ENCODE data around the gene MDM4. TPM values are rescaled to one million over a fixed set of nuclear protein-coding genes. Genes with fewer than 3 reads are reported as not detected.

Gene MDM4
- total RNA-seq, 2 donors from 2014 or later: 38.0 to 66.9 TPM

GRCh38 chr1:204592246-204592948 is 76.2 kb downstream of the MDM4 start:
- intact Hi-C loops (cut with DNase I): no loop called here
- H3K27ac ChIP-seq: no peak overlapping the region
- H3K4me1 ChIP-seq (replicated peaks): no peaks in the 10 kb centered on the region
- H3K9me3 ChIP-seq: no peaks in the 10 kb centered on the region
- H3K4me3 ChIP-seq: no peak overlapping the region
- H3K27me3 ChIP-seq (replicated peaks; ENCODE audit: insufficient read depth): no peaks in the 10 kb centered on the region
- TF ChIP-seq, protein P1, sequence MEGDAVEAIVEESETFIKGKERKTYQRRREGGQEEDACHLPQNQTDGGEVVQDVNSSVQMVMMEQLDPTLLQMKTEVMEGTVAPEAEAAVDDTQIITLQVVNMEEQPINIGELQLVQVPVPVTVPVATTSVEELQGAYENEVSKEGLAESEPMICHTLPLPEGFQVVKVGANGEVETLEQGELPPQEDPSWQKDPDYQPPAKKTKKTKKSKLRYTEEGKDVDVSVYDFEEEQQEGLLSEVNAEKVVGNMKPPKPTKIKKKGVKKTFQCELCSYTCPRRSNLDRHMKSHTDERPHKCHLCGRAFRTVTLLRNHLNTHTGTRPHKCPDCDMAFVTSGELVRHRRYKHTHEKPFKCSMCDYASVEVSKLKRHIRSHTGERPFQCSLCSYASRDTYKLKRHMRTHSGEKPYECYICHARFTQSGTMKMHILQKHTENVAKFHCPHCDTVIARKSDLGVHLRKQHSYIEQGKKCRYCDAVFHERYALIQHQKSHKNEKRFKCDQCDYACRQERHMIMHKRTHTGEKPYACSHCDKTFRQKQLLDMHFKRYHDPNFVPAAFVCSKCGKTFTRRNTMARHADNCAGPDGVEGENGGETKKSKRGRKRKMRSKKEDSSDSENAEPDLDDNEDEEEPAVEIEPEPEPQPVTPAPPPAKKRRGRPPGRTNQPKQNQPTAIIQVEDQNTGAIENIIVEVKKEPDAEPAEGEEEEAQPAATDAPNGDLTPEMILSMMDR (IDR thresholded peaks at IDR 0.05): no peak
- TF ChIP-seq POLR2A (IDR thresholded peaks at IDR 0.05): no peak
- no peak for TF ChIP-seq POLR2AphosphoS5 (IDR thresholded peaks at IDR 0.05)
- no peaks in the 10 kb centered on the region for H3K36me3 ChIP-seq
- 42% methylated on average over 10 of the region's 10 CpGs for WGBS
- DNase-seq (ENCODE audit: low spot score): no peak

DNA sequence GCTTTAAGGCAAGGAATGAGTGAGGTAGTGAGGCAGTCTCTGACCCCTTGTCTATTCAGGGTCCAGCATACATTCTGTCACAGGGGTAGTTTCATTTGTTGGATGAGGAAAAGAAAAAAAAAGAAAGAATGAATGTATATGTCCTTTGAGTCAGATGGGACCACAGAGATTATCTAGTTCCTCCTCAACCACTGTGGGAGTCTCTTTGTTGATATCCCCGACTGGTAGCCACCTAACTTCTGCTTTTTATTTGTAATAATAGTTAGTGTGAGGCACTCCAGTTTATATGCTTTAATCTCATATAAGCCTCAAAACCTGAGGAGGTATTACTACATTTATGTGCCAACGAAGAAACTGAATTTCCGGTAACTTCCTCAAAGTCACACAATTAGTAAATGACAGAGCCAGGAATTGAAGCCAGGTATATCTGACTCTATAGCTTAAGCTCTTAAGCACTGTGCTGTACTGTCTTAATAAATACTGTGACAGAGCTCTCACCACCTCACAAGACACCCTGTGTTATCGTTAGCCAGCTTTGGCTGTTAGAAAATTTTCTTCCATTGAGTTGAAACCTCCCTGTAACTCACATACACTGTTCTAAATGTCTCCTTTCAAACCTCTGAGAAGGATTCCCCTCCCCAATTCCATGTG is 82.2 kb downstream of the MDM4 start:
- Histone ChIP-seq H3K4me1 (replicated peaks) (no peaks in the 10 kb centered on the region), H3K27me3 (replicated peaks; ENCODE audit: insufficient read depth) (no peaks in the 10 kb centered on the region), H3K4me3 (no peak overlapping the region), H3K27ac (no peak overlapping the region), H3K36me3 (no peaks in the 10 kb centered on the region), H3K9me3 (no peaks in the 10 kb centered on the region)
- 73% methylated on average over 4 of the region's 4 CpGs for WGBS
- DNase-seq (ENCODE audit: low spot score): no peak
- TF ChIP-seq POLR2A (IDR thresholded peaks at IDR 0.05): no peak
- TF ChIP-seq, protein P1 (IDR thresholded peaks at IDR 0.05): no peak
- TF ChIP-seq POLR2AphosphoS5 (IDR thresholded peaks at IDR 0.05): no peak
- intact Hi-C loops (cut with DNase I): no loop called here

DNA sequence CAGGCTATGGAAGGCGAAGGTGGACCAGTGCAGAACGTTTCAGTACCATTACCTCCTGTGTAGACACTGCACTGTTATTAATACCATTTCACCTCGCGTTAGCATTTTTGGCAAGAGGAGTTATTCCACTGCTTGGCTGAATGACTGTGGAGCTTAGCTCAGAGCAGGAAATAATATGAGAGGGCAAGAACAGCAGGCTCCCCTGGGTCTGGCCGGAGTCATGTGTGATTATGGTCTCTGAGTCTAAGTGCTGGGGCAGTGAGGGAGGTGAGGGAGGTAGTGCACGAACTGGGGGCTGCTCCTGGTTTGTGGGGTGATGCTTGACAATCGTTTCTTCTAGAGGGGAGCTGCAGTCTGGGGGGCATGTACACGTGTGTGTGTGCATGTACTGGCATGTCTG is 82.9 kb downstream of the MDM4 start:
- no peak overlapping the region for H3K27ac ChIP-seq
- H3K36me3 ChIP-seq: no peaks in the 10 kb centered on the region
- TF ChIP-seq POLR2A (IDR thresholded peaks at IDR 0.05) (no peak), POLR2AphosphoS5 (IDR thresholded peaks at IDR 0.05) (no peak)
- TF ChIP-seq, protein P1 (IDR thresholded peaks at IDR 0.05): no peak
- WGBS: 64% methylated on average over 8 of the region's 8 CpGs
- H3K27me3 ChIP-seq (replicated peaks; ENCODE audit: insufficient read depth): no peaks in the 10 kb centered on the region
- no peaks in the 10 kb centered on the region for H3K4me1 ChIP-seq (replicated peaks)
- no peak for DNase-seq (ENCODE audit: low spot score)
- H3K9me3 ChIP-seq: no peaks in the 10 kb centered on the region
- H3K4me3 ChIP-seq: no peak overlapping the region
- intact Hi-C loops (cut with DNase I): no loop called here

DNA sequence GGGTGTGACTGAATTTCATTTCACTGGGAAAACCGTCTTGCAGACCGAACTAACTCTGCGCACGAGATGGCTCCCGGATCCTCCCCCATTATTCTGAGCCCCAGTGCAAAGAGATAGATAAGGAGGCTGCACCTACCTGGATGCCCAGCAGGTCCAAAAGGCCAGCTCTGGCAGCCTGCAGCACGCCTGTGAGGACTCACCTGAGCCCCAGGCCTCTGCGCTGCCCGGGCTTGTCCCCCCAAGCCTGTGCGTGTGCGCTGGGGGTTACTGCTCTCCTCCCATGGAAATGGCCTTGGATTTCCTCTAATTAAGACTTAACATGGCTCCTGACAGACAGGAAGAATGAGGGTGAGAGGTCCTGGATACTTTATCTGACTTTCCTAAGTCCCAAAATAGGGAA is 83.4 kb downstream of the MDM4 start:
- DNase-seq (ENCODE audit: low spot score): no peak
- Histone ChIP-seq H3K27ac (no peak overlapping the region), H3K27me3 (replicated peaks; ENCODE audit: insufficient read depth) (no peaks in the 10 kb centered on the region), H3K9me3 (no peaks in the 10 kb centered on the region), H3K4me1 (replicated peaks) (no peaks in the 10 kb centered on the region), H3K36me3 (no peaks in the 10 kb centered on the region), H3K4me3 (no peak overlapping the region)
- TF ChIP-seq POLR2AphosphoS5 (IDR thresholded peaks at IDR 0.05) (no peak), POLR2A (IDR thresholded peaks at IDR 0.05) (no peak)
- TF ChIP-seq, protein P1 (IDR thresholded peaks at IDR 0.05): no peak
- intact Hi-C loops (cut with DNase I): no loop called here
- 70% methylated on average over 10 of the region's 10 CpGs for WGBS

GRCh38 chr1:204600203-204600602 is 84.0 kb downstream of the MDM4 start:
- no peak for DNase-seq (ENCODE audit: low spot score)
- Histone ChIP-seq H3K36me3 (no peaks in the 10 kb centered on the region), H3K4me1 (replicated peaks) (no peaks in the 10 kb centered on the region), H3K27me3 (replicated peaks; ENCODE audit: insufficient read depth) (no peaks in the 10 kb centered on the region), H3K4me3 (no peak overlapping the region), H3K27ac (no peak overlapping the region), H3K9me3 (no peaks in the 10 kb centered on the region)
- TF ChIP-seq POLR2A (IDR thresholded peaks at IDR 0.05) (no peak), POLR2AphosphoS5 (IDR thresholded peaks at IDR 0.05) (no peak)
- TF ChIP-seq, protein P1 (IDR thresholded peaks at IDR 0.05): no peak
- intact Hi-C loops (cut with DNase I): no loop called here
- 89% methylated on average over 5 of the region's 5 CpGs for WGBS

Data from prostate gland (tissue), 2 donors.